Colonic mucosa (tissue), 4 donors: ENCODE measurements around the gene NEMP2. TPM values are rescaled to one million over a fixed set of nuclear protein-coding genes. Genes with fewer than 3 reads are reported as not detected.

Experiments used
- DNase-seq: peaks from one replicate; pipeline ENCODE4 v3.0.0-alpha.2; 2020
- H3K27ac ChIP-seq: fragments of 200-600 bp; one replicate; pipeline ENCODE4 v1.8.0; 2021
- H3K27me3 ChIP-seq: fragments of 200-600 bp; one replicate; pipeline ENCODE4 v1.8.0; 2021
- H3K36me3 ChIP-seq: fragments of 200-600 bp; one replicate; pipeline ENCODE4 v1.8.0; 2021
- H3K4me1 ChIP-seq: fragments of 200-600 bp; one replicate; pipeline ENCODE4 v1.8.0; 2021; ENCODE audit warnings: mild to moderate bottlenecking
- H3K4me3 ChIP-seq: fragments of 200-600 bp; one replicate; pipeline ENCODE4 v1.8.0; 2021
- H3K9ac ChIP-seq, 2 donors: one replicate each; pipeline ENCODE4 v1.7.0; 2013; ENCODE audit warnings: control low read depth in 2 of 2, low read depth in 2 of 2, low read length in 2 of 2
- H3K9me3 ChIP-seq: fragments of 200-600 bp; one replicate; pipeline ENCODE4 v1.8.0; 2021
- CTCF ChIP-seq: fragments of 200-600 bp; IDR thresholded peaks from one replicate; pipeline ENCODE4 v1.8.0; 2022; ENCODE audit warnings: antibody characterized with exemption, mild to moderate bottlenecking
- intact Hi-C: fragments of 100-400 bp; cut with DNase I; formaldehyde crosslinking; loops from one replicate; pipeline ENCODE4 v1.14.1; 2022
- total RNA-seq, 2 donors: library from RNA; stranded (reverse); fragmentation: NEBNext Ultra II Directional in 1 of 2; extraction: Animal tissue kit (Norgen Biotek cat#: 25700) in 1 of 2; gene quantifications; one replicate each; pipeline ENCODE4 v1.2.1, GENCODE V29; 2021
- donor health status: healthy.
- donor health status: DM: no; HTN: no; CAD: no.
- donor health status: DM: no; HTN: no; CAD: no.

NEMP2 gene
- total RNA-seq, 2 donors from 2014 or later = 3.6 to 5.1 TPM

DNA sequence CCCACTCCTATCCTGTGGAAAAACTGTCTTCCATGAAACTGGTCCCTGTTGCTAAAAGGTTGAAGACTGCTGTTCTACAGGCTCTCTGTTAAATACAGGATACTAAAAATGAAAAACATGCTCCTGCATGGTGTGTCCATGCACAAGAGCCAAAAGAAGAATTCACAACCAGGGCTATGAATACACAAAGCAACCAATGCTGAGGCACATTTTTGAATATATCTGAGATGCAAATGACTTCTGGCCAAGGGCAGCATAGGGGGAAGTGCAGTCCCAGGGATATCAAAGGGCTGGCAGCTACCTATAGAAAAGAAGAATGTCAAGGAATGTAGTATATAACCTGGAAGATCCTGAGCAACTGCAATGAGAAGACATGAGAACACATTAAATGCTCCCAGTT lies 6.6 kb downstream of the NEMP2 start:
- DNase-seq = no peak
- H3K4me1 ChIP-seq = no peaks in the 10 kb centered on the region
- no peaks in the 10 kb centered on the region for H3K27me3 ChIP-seq
- no peak for TF ChIP-seq CTCF
- H3K36me3 ChIP-seq = no peaks in the 10 kb centered on the region
- H3K27ac ChIP-seq = no peak overlapping the region
- H3K4me3 ChIP-seq = no peak overlapping the region
- intact Hi-C loops = loop anchor here (10.0 kb wide), 1 partner anchor 443 kb away; no protein-coding TSS in a partner anchor
- H3K9me3 ChIP-seq = no peaks in the 10 kb centered on the region
- H3K9ac ChIP-seq = no peak overlapping the region

GRCh38 chr2:190527214-190527613 lies 7.3 kb downstream of the NEMP2 start:
- H3K36me3 ChIP-seq = no peaks in the 10 kb centered on the region
- no peak for TF ChIP-seq CTCF
- H3K27ac ChIP-seq = no peak overlapping the region
- no peaks in the 10 kb centered on the region for H3K27me3 ChIP-seq
- no peak for DNase-seq
- intact Hi-C loops = loop anchor here (10.0 kb wide), 1 partner anchor 442 kb away; no protein-coding TSS in a partner anchor
- H3K9me3 ChIP-seq = no peaks in the 10 kb centered on the region
- H3K4me3 ChIP-seq = no peak overlapping the region
- H3K4me1 ChIP-seq = no peaks in the 10 kb centered on the region
- no peak overlapping the region for H3K9ac ChIP-seq

GRCh38 chr2:190526105-190526750 lies 8.3 kb downstream of the NEMP2 start:
- Histone ChIP-seq H3K4me3 (no peak overlapping the region), H3K27ac (no peak overlapping the region), H3K9ac (no peak overlapping the region), H3K36me3 (no peaks in the 10 kb centered on the region), H3K4me1 (no peaks in the 10 kb centered on the region), H3K27me3 (no peaks in the 10 kb centered on the region), H3K9me3 (no peaks in the 10 kb centered on the region)
- no peak for DNase-seq
- TF ChIP-seq CTCF = no peak
- intact Hi-C loops = loop anchor here (10.0 kb wide), 1 partner anchor 441 kb away; no protein-coding TSS in a partner anchor

GRCh38 chr2:190524928-190525327 lies 9.6 kb downstream of the NEMP2 start:
- no peaks in the 10 kb centered on the region for H3K36me3 ChIP-seq
- H3K27ac ChIP-seq = no peak overlapping the region
- H3K9me3 ChIP-seq = no peaks in the 10 kb centered on the region
- no peak overlapping the region for H3K9ac ChIP-seq
- DNase-seq = no peak
- TF ChIP-seq CTCF = no peak
- no peaks in the 10 kb centered on the region for H3K4me1 ChIP-seq
- H3K27me3 ChIP-seq = no peaks in the 10 kb centered on the region
- no peak overlapping the region for H3K4me3 ChIP-seq
- intact Hi-C loops = loop anchor here (10.0 kb wide), 1 partner anchor 440 kb away; no protein-coding TSS in a partner anchor

GRCh38 chr2:190519975-190520767 lies 14.4 kb downstream of the NEMP2 start:
- Histone ChIP-seq H3K36me3 (no peaks in the 10 kb centered on the region), H3K27ac (no peak overlapping the region), H3K9me3 (no peaks in the 10 kb centered on the region), H3K4me3 (no peak overlapping the region), H3K27me3 (no peaks in the 10 kb centered on the region), H3K4me1 (no peaks in the 10 kb centered on the region), H3K9ac (no peak overlapping the region)
- TF ChIP-seq CTCF = no peak
- DNase-seq = no peak
- intact Hi-C loops = loop anchor here (5.0 to 10.0 kb wide), 2 partner anchors 193 to 435 kb away; no protein-coding TSS in a partner anchor
